ENCODE results near the gene CCDC146.
"Not testable (repeated sequence)": the region's sequence is repeated elsewhere in the genome, so short reads cannot be mapped to it uniquely, and the experiment has no call there.

The CCDC146 gene

GRCh38 chr7:77306231-77307067 is 184.0 kb downstream of the CCDC146 start:
- no peak for DNase-seq

GRCh38 chr7:77308792-77309191 is 186.4 kb downstream of the CCDC146 start:
- DNase-seq = no peak

- DNase-seq = no peak
Measured at GRCh38 chr7:77309714-77310220, 187.4 kb downstream of the CCDC146 start.

- DNase-seq = no peak
Measured at GRCh38 chr7:77310982-77311381, 188.6 kb downstream of the CCDC146 start.

- no peak for DNase-seq
Measured at GRCh38 chr7:77313085-77313484, 190.7 kb downstream of the CCDC146 start.

- DNase-seq = no peak
Measured at GRCh38 chr7:77313876-77314480, 191.6 kb downstream of the CCDC146 start.

- DNase-seq = no peak
Measured at GRCh38 chr7:77315182-77315591, 192.8 kb downstream of the CCDC146 start.

GRCh38 chr7:77316219-77316978 is 194.0 kb downstream of the CCDC146 start:
- DNase-seq = no peak

- no peak for DNase-seq
Measured at GRCh38 chr7:77318019-77318418, 195.6 kb downstream of the CCDC146 start.

- no peak for DNase-seq
Measured at GRCh38 chr7:77320137-77320536, 197.7 kb downstream of the CCDC146 start.

GRCh38 chr7:77320714-77321113 is 198.3 kb downstream of the CCDC146 start:
- DNase-seq = no peak

- DNase-seq = no peak
Measured at GRCh38 chr7:77321300-77321699, 198.9 kb downstream of the CCDC146 start.

- DNase-seq = no peak
Measured at GRCh38 chr7:77326131-77326530, 203.7 kb downstream of the CCDC146 start.

- no peak for DNase-seq
Measured at GRCh38 chr7:77327067-77327931, 204.9 kb downstream of the CCDC146 start.

- DNase-seq = no peak
Measured at GRCh38 chr7:77327932-77328628, 205.7 kb downstream of the CCDC146 start.

GRCh38 chr7:77328669-77329068 is 206.3 kb downstream of the CCDC146 start:
- DNase-seq = no peak

GRCh38 chr7:77329466-77330168 is 207.2 kb downstream of the CCDC146 start:
- DNase-seq = no peak

- no peak for DNase-seq
Measured at GRCh38 chr7:77330169-77330882, 207.9 kb downstream of the CCDC146 start.

- peak; percentile 15 for DNase-seq
Measured at GRCh38 chr7:77331938-77332695, 209.7 kb downstream of the CCDC146 start.

- DNase-seq = not testable (repeated sequence)
Measured at GRCh38 chr7:77334039-77334438, 211.6 kb downstream of the CCDC146 start.
